ENCODE data around the gene SLCO2A1. TPM values are rescaled to one million over a fixed set of nuclear protein-coding genes. Genes with fewer than 3 reads are reported as not detected.

SLCO2A1 gene
- total and polyA plus RNA-seq, 3 donors from 2014 or later = 2.2 to 5.3 (median 2.5) TPM

GRCh38 chr3:133881939-133882825, 147.5 kb downstream of the SLCO2A1 start:
- Histone ChIP-seq H3K4me1 (peaks cover 6% of the 10 kb centered on the region), H3K27ac (no peak overlapping the region), H3K9me3 (no peaks in the 10 kb centered on the region), H3K36me3 (ENCODE audit: low read depth, missing control alignments) (no peaks in the 10 kb centered on the region), H3K27me3 (no peaks in the 10 kb centered on the region), H3K4me3 (no peak overlapping the region)
- intact Hi-C loops (cut with DNase I; ENCODE audit: low total_unique reads) = no loop called here
- TF ChIP-seq CTCF (IDR thresholded peaks at IDR 0.05) = no peak
- TF ChIP-seq POLR2A (IDR thresholded peaks at IDR 0.05) = no peak
- DNase-seq = no peak
- WGBS, 2 donors = 86 to 91% methylated on average over 4 to 5 of the region's 5 CpGs

- no peak for DNase-seq
- no peak overlapping the region for H3K4me3 ChIP-seq
- TF ChIP-seq POLR2A (IDR thresholded peaks at IDR 0.05) (no peak), CTCF (IDR thresholded peaks at IDR 0.05) (no peak)
- peaks cover 6% of the 10 kb centered on the region for H3K4me1 ChIP-seq
- no peaks in the 10 kb centered on the region for H3K9me3 ChIP-seq
- H3K27ac ChIP-seq = no peak overlapping the region
- intact Hi-C loops (cut with DNase I; ENCODE audit: low total_unique reads) = no loop called here
- 93 to 100% methylated on average over 1 of the region's 1 CpG for WGBS, 2 donors
- H3K27me3 ChIP-seq = no peaks in the 10 kb centered on the region
- no peaks in the 10 kb centered on the region for H3K36me3 ChIP-seq (ENCODE audit: low read depth, missing control alignments)
Measured at GRCh38 chr3:133881492-133881891, 148.2 kb downstream of the SLCO2A1 start.

- Histone ChIP-seq H3K27me3 (no peaks in the 10 kb centered on the region), H3K4me3 (no peak overlapping the region), H3K27ac (no peak overlapping the region), H3K4me1 (peaks cover 6% of the 10 kb centered on the region), H3K9me3 (no peaks in the 10 kb centered on the region), H3K36me3 (ENCODE audit: low read depth, missing control alignments) (no peaks in the 10 kb centered on the region)
- DNase-seq = no peak
- intact Hi-C loops (cut with DNase I; ENCODE audit: low total_unique reads) = no loop called here
- WGBS, 2 donors = 90 to 95% methylated on average over 3 to 4 of the region's 4 CpGs
- TF ChIP-seq CTCF (IDR thresholded peaks at IDR 0.05) (no peak), POLR2A (IDR thresholded peaks at IDR 0.05) (no peak)
Measured at GRCh38 chr3:133880886-133881455, 148.8 kb downstream of the SLCO2A1 start.

- Histone ChIP-seq H3K9me3 (no peaks in the 10 kb centered on the region), H3K27me3 (no peaks in the 10 kb centered on the region), H3K27ac (no peak overlapping the region), H3K36me3 (ENCODE audit: low read depth, missing control alignments) (no peaks in the 10 kb centered on the region), H3K4me3 (no peak overlapping the region), H3K4me1 (peaks cover 6% of the 10 kb centered on the region)
- TF ChIP-seq CTCF (IDR thresholded peaks at IDR 0.05) = no peak
- TF ChIP-seq POLR2A (IDR thresholded peaks at IDR 0.05) = no peak
- 88 to 99% methylated on average over 5 of the region's 5 CpGs for WGBS, 2 donors
- no peak for DNase-seq
- intact Hi-C loops (cut with DNase I; ENCODE audit: low total_unique reads) = no loop called here
Measured at GRCh38 chr3:133880287-133880686, 149.4 kb downstream of the SLCO2A1 start.

All from testis (tissue), 3 donors.